Right lobe of liver (tissue), 6 donors: ENCODE results near the gene RNF212. TPM values are rescaled to one million over a fixed set of nuclear protein-coding genes. Genes with fewer than 3 reads are reported as not detected.

Experiments
- ATAC-seq, 4 donors: fragments of 200-7000 bp; cut with Tn5 transposase; one replicate each; pipeline ENCODE4 v1.9.1; 2020; ENCODE audit warnings: mild to moderate bottlenecking in 4 of 4, moderate library complexity in 4 of 4
- DNase-seq, 3 donors: peaks; one replicate each; pipeline ENCODE4 v3.0.0-alpha.2; 2020
- H3K27ac ChIP-seq, 3 donors: fragments of 200-600 bp; one replicate each; pipeline ENCODE4 v1.8.0; 2022
- H3K27me3 ChIP-seq, 2 donors: fragments of 200-600 bp; one replicate each; pipeline ENCODE4 v1.8.0; 2022
- H3K36me3 ChIP-seq, 4 donors: fragments of 200-600 bp; sonication (generic) in 1 of 4; one replicate each; pipeline versions ENCODE4 v1.5.1 to v1.8.0; 2017 to 2022; ENCODE audit warnings: control low read depth in 1 of 4
- H3K4me1 ChIP-seq, 4 donors: fragments of 200-600 bp; sonication (generic) in 1 of 4; one replicate each; pipeline versions ENCODE4 v1.5.1 to v1.8.0; 2017 to 2022; ENCODE audit warnings: control low read depth in 1 of 4
- H3K4me3 ChIP-seq, 3 donors: fragments of 200-600 bp; one replicate each; pipeline ENCODE4 v1.8.0; 2022
- H3K9me3 ChIP-seq, 4 donors: fragments of 200-600 bp; sonication (generic) in 1 of 4; one replicate each; pipeline versions ENCODE4 v1.5.1 to v1.8.0; 2017 to 2022; ENCODE audit warnings: control low read depth in 1 of 4
- CTCF ChIP-seq, 4 donors: fragments of 200-600 bp in 3 of 4; fragments of 450-650 bp in 1 of 4; IDR thresholded peaks; one replicate each; pipeline versions ENCODE4 v1.5.1 to v1.8.0; 2016 to 2022; ENCODE audit warnings: antibody characterized with exemption in 4 of 4, mild to moderate bottlenecking in 2 of 4
- POLR2A ChIP-seq: fragments of 450-650 bp; IDR thresholded peaks from one replicate; pipeline ENCODE4 v1.6.1; 2017; ENCODE audit warnings: antibody characterized with exemption, mild to moderate bottlenecking
- WGBS: methylation state at CpG from one replicate; pipeline ENCODE4 v1.1.6; 2018; ENCODE audit warnings: low coverage, low lambda C conversion rate; ENCODE audit not compliant: insufficient coverage; ENCODE audit errors: missing lambda C conversion rate; 5-methylcytosine and 5-hydroxymethylcytosine counted together
- intact Hi-C, 2 donors: fragments of 100-400 bp; cut with DNase I; formaldehyde crosslinking; loops; one replicate each; pipeline versions ENCODE4 v1.11.2 to v1.14.1; 2022
- total RNA-seq, 6 experiments: library from RNA; depleted of rRNA in 2 of 6; stranded (reverse); fragments of >200 nt in 2 of 6; fragmentation: NEBNext Ultra II Directional in 3 of 6; extraction: Animal tissue kit (Norgen Biotek cat#: 25700) in 3 of 6; gene quantifications; one replicate each; pipeline versions ENCODE4 v1.1.0 to v1.2.4, GENCODE V29; 2016 to 2023
- donor health status: DM: no; HTN: yes; CAD: no.
- donor health status: DM: no; HTN: no; CAD: no.
- donor health status: DM: no; HTN: no; CAD: no.
- donor health status: DM: no; HTN: yes; CAD: no.
- donor health status: DM: no; HTN: yes; CAD: no.

RNF212 gene
- total RNA-seq, 6 experiments from 2014 or later, result 0.29 to 1.2 (median 0.50) TPM; not detected in 2

- WGBS, result 74% methylated on average over 7 of the region's 7 CpGs
- no peaks in the 10 kb centered on the region for H3K27me3 ChIP-seq
- H3K4me3 ChIP-seq, result no peak overlapping the region
- H3K9me3 ChIP-seq, result no peaks in the 10 kb centered on the region
- no peaks in the 10 kb centered on the region for H3K36me3 ChIP-seq
- DNase-seq (no peak), ATAC-seq (no peak)
- no peaks in the 10 kb centered on the region for H3K4me1 ChIP-seq
- intact Hi-C loops, result no loop called here
- TF ChIP-seq POLR2A (no peak), CTCF (IDR thresholded peaks at IDR 0.05) (no peak)
- no peak overlapping the region for H3K27ac ChIP-seq
Measured at GRCh38 chr4:1075225-1075624, 38.1 kb downstream of the RNF212 start.

- H3K36me3 ChIP-seq, result no peaks in the 10 kb centered on the region
- DNase-seq, result no peak
- H3K27ac ChIP-seq, result no peak overlapping the region
- no peak overlapping the region for H3K4me3 ChIP-seq
- intact Hi-C loops, result no loop called here
- H3K9me3 ChIP-seq, result no peaks in the 10 kb centered on the region
- TF ChIP-seq CTCF (IDR thresholded peaks at IDR 0.05), result no peak
- no peak for TF ChIP-seq POLR2A
- 75% methylated on average over 2 of the region's 9 CpGs for WGBS
- ATAC-seq, result no peak
- H3K27me3 ChIP-seq, result no peaks in the 10 kb centered on the region
- H3K4me1 ChIP-seq, result no peaks in the 10 kb centered on the region
Measured at GRCh38 chr4:1074077-1074476, 39.3 kb downstream of the RNF212 start.

- no peak overlapping the region for H3K27ac ChIP-seq
- peak in 2 of 3 donors; percentile 54 to 68 for DNase-seq
Measured at GRCh38 chr4:1072830-1073446, 40.4 kb downstream of the RNF212 start.

GRCh38 chr4:1069394-1069793 is 44.0 kb downstream of the RNF212 start:
- no peak for ATAC-seq
- no peaks in the 10 kb centered on the region for H3K36me3 ChIP-seq
- H3K4me1 ChIP-seq, result no peaks in the 10 kb centered on the region
- no peak overlapping the region for H3K4me3 ChIP-seq
- DNase-seq, result peak in 1 of 3 donors; percentile 9
- TF ChIP-seq CTCF (IDR thresholded peaks at IDR 0.05), result no peak
- no peak for TF ChIP-seq POLR2A
- no peaks in the 10 kb centered on the region for H3K9me3 ChIP-seq
- H3K27me3 ChIP-seq, result peaks cover 0 to 4% of the 10 kb centered on the region in 2 donors
- intact Hi-C loops, result no loop called here
- WGBS, result 65% methylated on average over 7 of the region's 7 CpGs
- H3K27ac ChIP-seq, result no peak overlapping the region

More at GRCh38 chr4:1072830-1073446, 40.4 kb downstream of the RNF212 start:
- Histone ChIP-seq H3K36me3 (no peaks in the 10 kb centered on the region), H3K27me3 (no peaks in the 10 kb centered on the region), H3K4me1 (no peaks in the 10 kb centered on the region), H3K4me3 (no peak overlapping the region), H3K9me3 (no peaks in the 10 kb centered on the region)
- intact Hi-C loops, result no loop called here
- peak; percentile 96 to 100 (median 97) for ATAC-seq
- TF ChIP-seq CTCF (IDR thresholded peaks at IDR 0.05) (peak; percentile 64 to 72 (median 67)), POLR2A (no peak)
- 15% methylated on average over 11 of the region's 11 CpGs for WGBS
